Regular cardiac myocyte (primary cell): ENCODE measurements around the gene GDAP2. TPM values are rescaled to one million over a fixed set of nuclear protein-coding genes. Genes with fewer than 3 reads are reported as not detected.

Experiments used
- total RNA-seq: library from RNA; depleted of rRNA; stranded (reverse); fragments of >200 nt; gene quantifications from 2 replicates; pipeline ENCODE4 v1.2.3, GENCODE V29; 2014

GDAP2 gene, protein sequence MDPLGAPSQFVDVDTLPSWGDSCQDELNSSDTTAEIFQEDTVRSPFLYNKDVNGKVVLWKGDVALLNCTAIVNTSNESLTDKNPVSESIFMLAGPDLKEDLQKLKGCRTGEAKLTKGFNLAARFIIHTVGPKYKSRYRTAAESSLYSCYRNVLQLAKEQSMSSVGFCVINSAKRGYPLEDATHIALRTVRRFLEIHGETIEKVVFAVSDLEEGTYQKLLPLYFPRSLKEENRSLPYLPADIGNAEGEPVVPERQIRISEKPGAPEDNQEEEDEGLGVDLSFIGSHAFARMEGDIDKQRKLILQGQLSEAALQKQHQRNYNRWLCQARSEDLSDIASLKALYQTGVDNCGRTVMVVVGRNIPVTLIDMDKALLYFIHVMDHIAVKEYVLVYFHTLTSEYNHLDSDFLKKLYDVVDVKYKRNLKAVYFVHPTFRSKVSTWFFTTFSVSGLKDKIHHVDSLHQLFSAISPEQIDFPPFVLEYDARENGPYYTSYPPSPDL
- total RNA-seq, result 24.2 and 30.4 TPM in 2 replicates

DNA sequence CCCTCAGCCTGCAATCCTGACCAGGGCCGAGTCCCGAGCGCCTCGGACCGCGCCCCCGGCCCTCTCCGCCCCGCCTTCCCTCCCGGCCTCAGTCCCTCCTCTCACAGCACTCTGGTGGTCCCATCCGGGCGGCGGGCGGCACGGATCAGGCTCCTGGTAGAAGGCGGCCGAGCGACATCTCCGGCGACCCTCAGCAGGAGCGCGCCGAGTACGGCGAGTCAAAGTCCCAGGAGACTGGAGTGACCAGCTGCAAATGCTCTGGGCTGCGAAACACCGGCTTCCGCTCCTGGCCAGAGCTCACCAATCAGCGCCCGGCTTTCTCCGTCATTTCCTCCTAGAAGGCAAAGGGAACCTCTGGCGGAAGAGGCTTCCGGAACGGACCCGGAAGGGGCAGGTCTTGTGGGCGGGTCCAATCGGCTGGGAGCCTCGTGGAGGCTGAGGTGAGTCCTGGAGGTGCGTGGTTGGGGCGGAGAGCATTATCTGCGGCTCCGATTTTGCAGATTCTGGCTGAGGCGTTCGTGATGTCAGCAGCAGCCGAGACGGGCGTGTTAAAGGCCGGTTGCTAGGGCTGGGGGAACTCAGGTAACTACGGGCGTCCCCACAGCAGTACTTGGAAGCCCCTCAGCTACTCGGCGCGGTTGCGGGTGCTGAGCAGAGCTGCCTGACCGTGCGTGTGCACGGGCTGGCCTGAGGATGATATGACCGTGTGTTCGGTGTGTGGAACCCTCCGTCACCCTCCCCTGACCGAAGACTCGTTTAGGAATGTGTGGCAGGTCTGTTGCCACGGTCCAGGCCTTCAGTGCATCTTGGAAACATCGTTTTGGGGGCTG is at the start of gene GDAP2, which contains the start of gene WDR3:
TSS of gene GDAP2 (minus strand) at position 279 of the 830 bp plus-strand sequence. CDS start 9,264 bp downstream, outside the sequence.
TSS of gene WDR3 (plus strand) at position 397 of the 830 bp plus-strand sequence. CDS start 3,581 bp downstream, outside the sequence.

Other genes with a start within 250 kb of the GDAP2 start
- gene WDR3, start 118 bp upstream of the GDAP2 start, total RNA-seq, result 17.8 and 31.2 TPM in 2 replicates